Tibial nerve (tissue), 3 donors: ENCODE data around the gene SLC6A8.

Experiments
- POLR2A ChIP-seq, 2 donors: fragments of 450-650 bp; IDR thresholded peaks; one replicate each; pipeline ENCODE4 v1.6.1; 2017; ENCODE audit warnings: antibody characterized with exemption in 2 of 2, mild to moderate bottlenecking in 2 of 2, moderate library complexity in 2 of 2
- TF ChIP-seq, protein P1 (sequence below), 5 experiments: fragments of 200-600 bp in 3 of 5; fragments of 450-650 bp in 2 of 5; sonication (generic) in 3 of 5; IDR thresholded peaks; one replicate each; pipeline ENCODE4 v1.5.1; 2016 to 2019; ENCODE audit warnings: antibody characterized with exemption in 5 of 5, mild to moderate bottlenecking in 3 of 5, moderate library complexity in 2 of 5

DNA sequence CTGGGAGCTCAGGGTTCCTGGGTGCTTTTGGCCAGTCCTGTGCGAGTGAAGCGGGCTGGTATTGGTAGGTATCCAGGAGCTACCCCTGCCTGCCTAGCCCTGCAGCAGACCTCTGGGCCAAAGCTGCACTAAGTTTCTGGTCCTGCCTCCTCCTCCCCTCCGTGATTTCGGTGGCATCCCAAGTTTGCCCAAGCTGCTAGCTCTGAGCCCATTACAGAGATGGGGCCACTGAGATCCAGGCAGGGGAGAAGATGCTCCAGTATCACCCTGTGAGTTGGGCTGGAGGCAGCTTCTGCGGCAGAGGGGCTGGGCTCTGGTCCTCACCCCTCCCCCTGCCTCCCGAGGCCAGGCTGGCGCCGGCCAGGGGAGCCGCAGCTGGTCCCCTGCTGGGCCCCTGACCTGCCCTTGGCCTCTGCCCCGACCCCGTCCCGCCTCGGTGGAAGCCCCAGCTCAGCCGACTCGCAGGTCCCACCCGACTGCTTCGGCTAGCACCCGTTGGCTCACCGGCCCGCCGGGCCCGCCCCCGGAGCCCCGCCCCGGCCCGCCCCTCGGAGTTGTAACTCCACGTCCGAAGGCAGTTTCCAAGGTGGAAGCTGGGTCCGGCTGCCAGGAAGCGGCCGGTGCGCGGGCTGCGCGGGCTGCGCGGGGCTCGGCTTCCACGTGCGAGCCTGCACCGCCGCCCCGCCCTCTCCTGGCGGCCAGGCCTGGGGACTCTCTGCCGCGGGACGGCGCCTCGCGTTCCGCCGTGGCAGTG lies 40.9 kb upstream of the SLC6A8 start, which contains the start of gene DUSP9:
- TF ChIP-seq, protein P1, sequence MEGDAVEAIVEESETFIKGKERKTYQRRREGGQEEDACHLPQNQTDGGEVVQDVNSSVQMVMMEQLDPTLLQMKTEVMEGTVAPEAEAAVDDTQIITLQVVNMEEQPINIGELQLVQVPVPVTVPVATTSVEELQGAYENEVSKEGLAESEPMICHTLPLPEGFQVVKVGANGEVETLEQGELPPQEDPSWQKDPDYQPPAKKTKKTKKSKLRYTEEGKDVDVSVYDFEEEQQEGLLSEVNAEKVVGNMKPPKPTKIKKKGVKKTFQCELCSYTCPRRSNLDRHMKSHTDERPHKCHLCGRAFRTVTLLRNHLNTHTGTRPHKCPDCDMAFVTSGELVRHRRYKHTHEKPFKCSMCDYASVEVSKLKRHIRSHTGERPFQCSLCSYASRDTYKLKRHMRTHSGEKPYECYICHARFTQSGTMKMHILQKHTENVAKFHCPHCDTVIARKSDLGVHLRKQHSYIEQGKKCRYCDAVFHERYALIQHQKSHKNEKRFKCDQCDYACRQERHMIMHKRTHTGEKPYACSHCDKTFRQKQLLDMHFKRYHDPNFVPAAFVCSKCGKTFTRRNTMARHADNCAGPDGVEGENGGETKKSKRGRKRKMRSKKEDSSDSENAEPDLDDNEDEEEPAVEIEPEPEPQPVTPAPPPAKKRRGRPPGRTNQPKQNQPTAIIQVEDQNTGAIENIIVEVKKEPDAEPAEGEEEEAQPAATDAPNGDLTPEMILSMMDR (IDR thresholded peaks at IDR 0.05) = no peak
- no peak for TF ChIP-seq POLR2A (IDR thresholded peaks at IDR 0.05)
